GM12872 (cell line): ENCODE results near the gene GLRX3.

Experiments used
- TF ChIP-seq, protein P1 (sequence below): IDR thresholded peaks from 3 replicates; pipeline ENCODE4 v1.5.1; 2011; ENCODE audit warnings: low read depth, mild to moderate bottlenecking, low read length, moderate library complexity; ENCODE audit not compliant: insufficient read depth

The GLRX3 gene

DNA sequence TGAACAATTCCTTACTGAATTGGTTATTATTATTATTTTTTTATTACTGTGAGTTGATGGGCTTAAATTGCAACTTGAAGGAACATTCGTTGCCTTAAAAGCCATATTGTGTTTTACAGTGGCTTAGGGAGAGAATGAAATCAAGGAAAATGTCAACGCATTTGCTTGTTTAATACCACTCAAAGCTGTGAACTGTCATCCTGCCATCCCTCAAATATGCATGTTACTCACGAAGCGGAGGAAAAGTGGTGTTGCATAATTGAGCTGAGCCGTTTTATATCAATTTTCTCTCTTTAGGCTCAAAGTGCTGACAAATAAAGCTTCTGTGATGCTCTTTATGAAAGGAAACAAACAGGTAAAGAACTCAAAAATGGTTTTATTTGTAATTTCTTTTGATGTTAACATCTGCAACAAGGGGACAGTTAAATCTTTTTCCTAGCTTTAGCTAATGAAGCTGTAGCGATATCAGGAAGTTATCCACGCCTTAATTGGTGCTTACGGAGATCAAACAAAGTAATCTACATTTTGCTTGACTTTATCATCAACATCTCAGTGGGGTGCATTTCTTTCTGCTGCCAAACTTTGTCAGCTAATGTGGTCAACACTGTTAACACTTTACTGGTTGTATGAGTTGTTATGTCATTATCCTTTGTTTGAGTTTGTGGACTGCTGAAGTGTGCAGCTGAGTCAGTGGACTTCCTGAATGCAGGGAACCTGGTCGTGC lies 33.1 kb downstream of the GLRX3 start:
- TF ChIP-seq, protein P1, sequence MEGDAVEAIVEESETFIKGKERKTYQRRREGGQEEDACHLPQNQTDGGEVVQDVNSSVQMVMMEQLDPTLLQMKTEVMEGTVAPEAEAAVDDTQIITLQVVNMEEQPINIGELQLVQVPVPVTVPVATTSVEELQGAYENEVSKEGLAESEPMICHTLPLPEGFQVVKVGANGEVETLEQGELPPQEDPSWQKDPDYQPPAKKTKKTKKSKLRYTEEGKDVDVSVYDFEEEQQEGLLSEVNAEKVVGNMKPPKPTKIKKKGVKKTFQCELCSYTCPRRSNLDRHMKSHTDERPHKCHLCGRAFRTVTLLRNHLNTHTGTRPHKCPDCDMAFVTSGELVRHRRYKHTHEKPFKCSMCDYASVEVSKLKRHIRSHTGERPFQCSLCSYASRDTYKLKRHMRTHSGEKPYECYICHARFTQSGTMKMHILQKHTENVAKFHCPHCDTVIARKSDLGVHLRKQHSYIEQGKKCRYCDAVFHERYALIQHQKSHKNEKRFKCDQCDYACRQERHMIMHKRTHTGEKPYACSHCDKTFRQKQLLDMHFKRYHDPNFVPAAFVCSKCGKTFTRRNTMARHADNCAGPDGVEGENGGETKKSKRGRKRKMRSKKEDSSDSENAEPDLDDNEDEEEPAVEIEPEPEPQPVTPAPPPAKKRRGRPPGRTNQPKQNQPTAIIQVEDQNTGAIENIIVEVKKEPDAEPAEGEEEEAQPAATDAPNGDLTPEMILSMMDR, result no peak

DNA sequence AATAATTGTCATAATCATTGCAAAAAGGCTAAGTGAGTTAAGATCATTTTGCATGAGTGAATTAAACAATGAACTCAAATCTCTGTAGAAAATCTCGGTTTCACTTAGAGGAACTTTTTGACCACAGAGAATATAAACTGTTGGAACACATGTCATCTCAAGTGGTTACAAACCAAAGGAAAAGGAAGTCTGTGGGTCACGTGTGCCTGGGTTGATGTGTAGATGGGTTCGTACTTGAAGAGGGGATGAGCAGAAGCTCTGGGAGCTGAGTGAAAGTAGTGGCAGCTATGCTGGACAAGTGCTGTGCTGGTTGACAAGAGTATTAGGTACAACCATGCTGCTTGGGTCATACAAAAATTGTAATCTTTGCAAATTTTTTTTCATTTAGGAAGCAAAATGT lies 35.0 kb downstream of the GLRX3 start:
- TF ChIP-seq, protein P1, result no peak

DNA sequence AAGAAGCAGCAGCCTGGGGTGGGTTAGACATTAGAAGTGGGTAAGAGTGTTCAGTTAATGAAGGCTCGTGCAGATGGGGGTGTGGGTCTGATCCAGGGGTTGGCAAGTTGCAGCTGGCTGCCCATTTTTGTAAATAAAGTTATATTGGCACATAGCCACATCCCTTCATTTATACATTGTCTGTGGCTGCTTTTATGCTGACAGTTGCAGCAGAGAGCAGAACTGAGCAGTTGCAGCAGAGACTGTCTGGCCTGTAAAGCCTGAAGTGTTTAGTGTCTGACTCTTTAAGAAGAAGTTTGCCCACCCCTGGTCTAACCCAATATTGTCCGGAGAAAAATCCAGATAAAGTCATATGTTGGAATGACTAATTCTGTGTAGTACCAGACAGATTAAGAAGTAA lies 38.1 kb downstream of the GLRX3 start:
- TF ChIP-seq, protein P1, result no peak

DNA sequence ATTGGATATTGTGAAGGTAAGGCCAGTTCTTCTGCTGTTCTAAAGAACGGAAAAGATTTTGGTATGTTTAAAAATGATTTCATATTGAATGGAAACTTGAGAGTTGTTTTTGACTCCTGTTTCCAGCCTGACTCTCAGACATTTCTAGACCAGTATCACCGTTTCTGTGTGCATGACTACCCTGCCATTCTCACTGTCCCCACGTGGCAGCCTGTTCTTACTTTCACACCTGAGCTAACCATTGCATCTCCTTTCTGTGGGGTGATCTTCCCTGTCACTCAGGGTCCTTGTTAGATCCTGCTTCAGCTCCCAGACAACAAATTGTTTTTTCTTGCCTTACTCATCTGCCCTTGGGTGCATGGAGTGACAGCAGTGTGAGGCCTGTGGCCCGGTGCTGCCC lies 38.9 kb downstream of the GLRX3 start:
- TF ChIP-seq, protein P1, result no peak

- TF ChIP-seq, protein P1, result no peak
Measured at GRCh38 chr10:130177250-130177649, 41.1 kb downstream of the GLRX3 start.

GRCh38 chr10:130179640-130180039 lies 43.4 kb downstream of the GLRX3 start:
- TF ChIP-seq, protein P1, result peak; percentile 31; the same call in 2 of the 3 replicates

DNA sequence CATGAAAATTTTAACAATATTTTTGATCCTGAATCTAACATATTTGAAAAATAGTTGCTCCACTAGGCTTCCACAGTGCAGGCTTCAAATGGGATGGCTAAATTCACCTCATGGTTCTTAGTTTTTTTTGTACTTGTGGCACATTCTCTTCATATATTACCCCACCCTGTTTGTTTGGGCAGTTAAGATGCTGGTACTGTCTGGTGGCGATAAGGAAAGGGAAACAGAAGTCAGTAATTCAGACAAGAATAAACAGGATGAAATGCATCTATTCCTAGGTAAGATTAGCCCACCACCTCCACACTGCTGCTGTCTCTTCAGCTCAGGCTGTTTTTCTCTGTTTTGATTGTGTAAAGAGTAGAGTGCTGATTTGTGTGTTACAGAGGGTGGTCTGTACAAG lies 44.2 kb downstream of the GLRX3 start:
- TF ChIP-seq, protein P1, result no peak
